BJ (cell line): ENCODE results near the gene MAPK1IP1L. TPM values are rescaled to one million over a fixed set of nuclear protein-coding genes. Genes with fewer than 3 reads are reported as not detected.

Source experiments
- CTCF ChIA-PET: fragments of 350-600 bp; formaldehyde crosslinking; extraction: SDS; loops from one replicate; lab custom pipeline; 2021; ENCODE audit warnings: antibody characterized with exemption, inconsistent platforms; lab: Yijun Ruan, JAX
- POLR2A ChIA-PET: fragments of 300-600 bp; sonication (Branson Sonifier 250); formaldehyde crosslinking; extraction: SDS; loops from one replicate; lab custom pipeline; 2021; ENCODE audit warnings: antibody characterized with exemption; lab: Charles Lee
- DNase-seq: peaks from one replicate; pipeline ENCODE4 v3.0.0-alpha.2; 2011; ENCODE audit warnings: low read depth
- H3K27me3 ChIP-seq: 2 replicates; pipeline ENCODE4 v1.6.0; 2011; ENCODE audit warnings: low read length; ENCODE audit not compliant: control insufficient read depth, insufficient read depth
- H3K36me3 ChIP-seq: 2 replicates; pipeline ENCODE4 v1.5.1; 2011; ENCODE audit warnings: low read length; ENCODE audit not compliant: control insufficient read depth, insufficient read depth
- H3K4me3 ChIP-seq: 2 replicates; pipeline ENCODE4 v1.5.1; 2011; ENCODE audit warnings: low read depth, mild to moderate bottlenecking, control low read depth, low read length
- polyA plus RNA-seq: library from polyadenylated mRNA; depleted of rRNA; stranded (reverse); fragments of >200 nt; gene quantifications from 2 replicates; pipeline ENCODE4 v1.2.3, GENCODE V29; 2011
- TF ChIP-seq, protein P1 (sequence below): IDR thresholded peaks from 2 replicates; pipeline ENCODE4 v1.5.1; 2011; ENCODE audit warnings: low read depth, mild to moderate bottlenecking, control low read depth, inconsistent platforms, low read length, moderate library complexity; ENCODE audit not compliant: insufficient read depth

Gene MAPK1IP1L
- polyA plus RNA-seq, 1 experiment, result 90.0 TPM

DNA sequence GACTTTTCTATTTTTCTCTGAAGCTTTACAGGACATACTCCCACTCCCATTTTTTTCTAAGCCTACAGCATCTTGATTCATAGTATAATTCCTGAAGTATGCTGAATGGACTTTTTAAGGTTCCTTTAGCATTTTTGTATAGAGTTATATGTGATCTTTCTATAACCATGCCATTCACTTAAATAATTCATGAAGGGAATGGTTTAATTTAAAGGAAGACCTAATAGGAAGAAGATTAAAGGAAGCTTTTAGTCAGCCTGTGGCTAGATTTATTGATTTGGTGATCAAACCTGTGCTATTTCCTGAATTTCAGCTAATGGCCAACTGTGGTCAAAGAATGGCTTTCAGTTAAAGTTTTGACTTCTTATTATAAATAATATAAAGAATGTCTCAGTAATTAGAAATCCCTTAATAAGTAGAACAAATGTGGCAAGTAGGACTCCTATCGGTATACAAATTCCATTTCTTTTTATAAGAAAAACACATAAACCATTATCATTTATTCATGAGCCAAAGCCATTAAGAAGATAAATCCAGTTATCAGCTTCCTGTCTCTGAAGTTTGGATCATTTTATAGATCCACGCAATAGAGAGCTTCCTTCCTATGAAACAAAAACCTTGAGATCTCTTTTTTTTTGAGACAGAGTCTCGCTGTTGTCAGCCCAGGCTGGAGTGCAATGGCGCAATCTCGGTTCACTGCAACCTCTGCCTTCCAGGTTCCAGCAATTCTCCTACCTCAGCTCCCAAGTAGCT lies 4.0 kb upstream of the MAPK1IP1L start:
- ChIA-PET CTCF (interaction anchor here (1.1 kb wide), 1 partner anchor 17 kb away, joined by 3 read pairs; no protein-coding TSS in a partner anchor), POLR2A (no interaction called here)
- Histone ChIP-seq H3K4me3 (no peak overlapping the region), H3K27me3 (no peaks in the 10 kb centered on the region), H3K36me3 (no peaks in the 10 kb centered on the region)
- DNase-seq, result no peak
- TF ChIP-seq, protein P1, sequence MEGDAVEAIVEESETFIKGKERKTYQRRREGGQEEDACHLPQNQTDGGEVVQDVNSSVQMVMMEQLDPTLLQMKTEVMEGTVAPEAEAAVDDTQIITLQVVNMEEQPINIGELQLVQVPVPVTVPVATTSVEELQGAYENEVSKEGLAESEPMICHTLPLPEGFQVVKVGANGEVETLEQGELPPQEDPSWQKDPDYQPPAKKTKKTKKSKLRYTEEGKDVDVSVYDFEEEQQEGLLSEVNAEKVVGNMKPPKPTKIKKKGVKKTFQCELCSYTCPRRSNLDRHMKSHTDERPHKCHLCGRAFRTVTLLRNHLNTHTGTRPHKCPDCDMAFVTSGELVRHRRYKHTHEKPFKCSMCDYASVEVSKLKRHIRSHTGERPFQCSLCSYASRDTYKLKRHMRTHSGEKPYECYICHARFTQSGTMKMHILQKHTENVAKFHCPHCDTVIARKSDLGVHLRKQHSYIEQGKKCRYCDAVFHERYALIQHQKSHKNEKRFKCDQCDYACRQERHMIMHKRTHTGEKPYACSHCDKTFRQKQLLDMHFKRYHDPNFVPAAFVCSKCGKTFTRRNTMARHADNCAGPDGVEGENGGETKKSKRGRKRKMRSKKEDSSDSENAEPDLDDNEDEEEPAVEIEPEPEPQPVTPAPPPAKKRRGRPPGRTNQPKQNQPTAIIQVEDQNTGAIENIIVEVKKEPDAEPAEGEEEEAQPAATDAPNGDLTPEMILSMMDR, result no peak

DNA sequence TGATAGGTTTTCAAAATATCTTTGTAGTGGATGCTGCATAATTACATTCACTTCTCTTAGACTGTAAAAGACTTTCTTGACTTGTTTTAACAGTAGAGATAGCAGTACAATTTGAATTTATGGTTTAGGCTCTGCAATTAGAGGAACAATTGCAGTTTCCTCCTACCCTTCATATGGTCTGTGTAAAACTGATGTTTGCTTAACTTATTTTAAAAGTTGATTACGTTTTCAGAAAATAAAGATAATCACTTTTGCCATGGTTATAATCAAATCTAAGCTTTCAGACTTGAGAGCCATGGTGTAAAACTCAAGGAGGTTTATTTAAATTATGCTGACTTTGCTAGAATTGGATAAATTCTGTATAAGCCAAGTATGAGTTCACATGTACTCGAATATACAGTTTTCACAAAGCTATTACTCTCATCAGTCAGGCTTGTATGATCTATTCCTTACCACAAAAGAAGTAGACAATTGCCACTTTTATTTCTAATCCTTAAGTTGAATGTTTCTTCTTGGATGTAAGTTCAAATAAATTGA lies 2.5 kb upstream of the MAPK1IP1L start:
- Histone ChIP-seq H3K4me3 (no peak overlapping the region), H3K27me3 (no peaks in the 10 kb centered on the region), H3K36me3 (no peaks in the 10 kb centered on the region)
- POLR2A ChIA-PET, result no interaction called here
- CTCF ChIA-PET, result no interaction called here
- DNase-seq, result no peak
- TF ChIP-seq, protein P1, result no peak

DNA sequence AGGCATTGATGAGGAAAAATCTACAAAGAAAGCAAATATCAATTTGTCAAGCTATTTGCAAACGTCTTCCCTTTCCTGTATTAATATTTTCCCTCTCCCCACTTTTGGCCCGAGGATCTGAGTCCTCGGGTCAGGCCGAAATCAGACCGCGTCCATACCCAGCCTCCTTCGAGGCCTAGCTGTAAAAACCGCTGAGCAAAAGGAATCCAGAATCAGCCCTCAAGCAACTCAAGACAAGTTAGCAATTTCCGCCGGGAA lies 353 bp upstream of the MAPK1IP1L start:
- TF ChIP-seq, protein P1, result no peak
- POLR2A ChIA-PET, result interaction anchor here (0.9 to 1.0 kb wide), 2 partner anchors 21 to 22 kb away, joined by 3 read pairs; no protein-coding TSS in a partner anchor
- DNase-seq, result no peak
- CTCF ChIA-PET, result interaction anchor here (0.6 to 2.2 kb wide), 24 partner anchors 9 to 373 kb away, joined by 3 to 22 read pairs (median 5); partner anchors contain the start of genes LGALS3, SOCS4 and WDHD1
- H3K36me3 ChIP-seq, result no peaks in the 10 kb centered on the region
- H3K27me3 ChIP-seq, result no peaks in the 10 kb centered on the region
- peak overlapping the region; percentile 95 for H3K4me3 ChIP-seq

DNA sequence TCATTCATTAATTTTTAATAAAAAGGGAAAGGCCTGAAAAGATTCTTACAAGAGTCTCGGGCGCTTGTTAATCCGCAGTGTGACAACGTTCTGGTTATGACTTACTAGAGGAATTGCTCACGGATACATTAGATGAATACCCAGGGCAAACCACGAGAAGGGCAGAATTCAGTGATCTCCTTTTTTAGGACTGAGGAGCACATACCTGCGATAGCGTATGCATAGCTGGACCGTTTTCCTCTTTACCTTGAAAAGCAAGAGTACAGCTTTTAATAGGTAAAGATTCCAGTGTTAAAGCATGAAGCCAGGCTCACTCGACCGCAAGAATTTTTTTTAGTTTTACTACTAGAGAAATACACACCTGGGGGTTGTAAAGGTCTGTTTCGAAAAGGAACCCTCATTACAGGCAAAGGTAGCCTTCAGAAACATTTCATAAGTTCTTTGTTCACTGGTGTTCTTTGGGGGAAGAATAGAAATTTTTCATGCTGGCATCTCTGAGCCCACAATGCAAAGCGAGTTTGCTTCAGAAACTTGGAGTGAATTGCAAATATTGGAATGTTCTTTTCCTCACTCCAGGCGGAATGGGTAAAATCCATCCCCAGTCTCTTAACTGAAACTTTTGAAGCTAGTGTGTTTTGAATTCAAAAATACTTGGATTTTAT lies 953 bp downstream of the MAPK1IP1L start:
- CTCF ChIA-PET, result interaction anchor here (0.7 to 2.2 kb wide), 9 partner anchors 9 to 108 kb away, joined by 3 to 12 read pairs (median 5); partner anchors contain the start of genes SOCS4 and WDHD1
- H3K36me3 ChIP-seq, result no peaks in the 10 kb centered on the region
- TF ChIP-seq, protein P1, result no peak
- no peaks in the 10 kb centered on the region for H3K27me3 ChIP-seq
- DNase-seq, result no peak
- POLR2A ChIA-PET, result interaction anchor here (1.0 kb wide), 1 partner anchor 20 kb away, joined by 3 read pairs; no protein-coding TSS in a partner anchor
- peak overlapping the region; percentile 95 for H3K4me3 ChIP-seq

DNA sequence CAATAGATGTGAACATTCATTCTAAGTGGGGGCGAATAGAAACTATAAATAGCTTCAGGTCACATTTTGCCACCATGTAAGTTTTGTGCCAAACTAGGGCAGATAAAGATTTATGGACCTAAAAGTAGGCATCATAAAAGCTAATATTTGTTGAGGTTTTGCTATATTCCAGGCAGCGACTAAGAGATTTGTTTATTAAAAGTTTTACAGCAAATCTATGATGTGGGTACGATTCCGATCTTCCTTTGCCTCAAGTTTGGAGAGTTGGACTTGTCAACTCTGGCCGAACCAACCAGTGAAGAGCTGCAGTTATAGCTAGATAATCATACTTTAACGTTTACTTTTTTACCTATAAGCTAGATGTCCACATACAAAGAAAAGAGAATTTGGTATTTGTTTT lies 1.6 kb downstream of the MAPK1IP1L start:
- TF ChIP-seq, protein P1, result no peak
- DNase-seq, result no peak
- H3K4me3 ChIP-seq, result peak overlapping the region; percentile 95
- H3K36me3 ChIP-seq, result peaks cover 2% of the 10 kb centered on the region; the same call in 1 of the 2 replicates
- ChIA-PET CTCF (interaction anchor here (0.7 to 2.0 kb wide), 3 partner anchors 9 to 108 kb away, joined by 3 to 12 read pairs (median 5); no protein-coding TSS in a partner anchor), POLR2A (no interaction called here)
- no peaks in the 10 kb centered on the region for H3K27me3 ChIP-seq
